Gastrocnemius medialis (tissue), 4 donors: Measurements from ENCODE around the gene DSCAML1. TPM values are rescaled to one million over a fixed set of nuclear protein-coding genes. Genes with fewer than 3 reads are reported as not detected.

ENCODE experiments used
- ATAC-seq, 2 donors: fragments of 150-250 bp; one replicate each; pipeline ENCODE4 v1.9.1; 2016
- DNase-seq, 2 donors: peaks; one replicate each; pipeline ENCODE4 v3.0.0-alpha.2; 2019
- H3K27ac ChIP-seq, 4 donors: fragments of 200-600 bp; sonication (generic); 1 replicate in 1 of 4; 2 replicates in 3 of 4; pipeline ENCODE4 v1.5.1; 2016 to 2018; ENCODE audit warnings: mild to moderate bottlenecking in 2 of 4, moderate library complexity in 1 of 4
- H3K27me3 ChIP-seq, 3 donors: fragments of 200-600 bp; sonication (generic) in 2 of 3; 1 replicate in 1 of 3; 2 replicates in 2 of 3; pipeline versions ENCODE4 v1.5.1 to v1.6.0; 2016 to 2019; ENCODE audit warnings: mild to moderate bottlenecking in 1 of 3, moderate library complexity in 1 of 3
- H3K36me3 ChIP-seq, 2 donors: fragments of 200-600 bp; sonication (generic) in 1 of 2; one replicate each; pipeline ENCODE4 v1.5.1; 2017 to 2018
- H3K4me1 ChIP-seq, 2 donors: fragments of 200-600 bp; sonication (generic) in 1 of 2; one replicate each; pipeline ENCODE4 v1.5.1; 2016 to 2017; ENCODE audit warnings: mild to moderate bottlenecking in 2 of 2
- H3K4me3 ChIP-seq, 4 donors: fragments of 200-600 bp; sonication (generic) in 3 of 4; 1 replicate in 1 of 4; 2 replicates in 3 of 4; pipeline ENCODE4 v1.5.1; 2016 to 2019; ENCODE audit warnings: mild to moderate bottlenecking in 2 of 4
- H3K9me3 ChIP-seq, 3 donors: fragments of 200-600 bp; sonication (generic) in 2 of 3; 1 replicate in 1 of 3; 2 replicates in 2 of 3; pipeline ENCODE4 v1.5.1; 2016 to 2019
- POLR2A ChIP-seq, 2 donors: fragments of 450-650 bp; IDR thresholded peaks; one replicate each; pipeline ENCODE4 v1.6.1; 2017; ENCODE audit warnings: antibody characterized with exemption in 2 of 2, mild to moderate bottlenecking in 2 of 2, moderate library complexity in 2 of 2
- in situ Hi-C, 4 donors: fragments of 200-750 bp; cut with MboI; loops; one replicate each; pipeline versions ENCODE4 v1.15.0 to v1.8.0; 2017; ENCODE audit warnings: low sequenced_read_pairs in 4 of 4
- intact Hi-C: fragments of 100-400 bp; cut with DNase I; formaldehyde crosslinking; loops from one replicate; pipeline ENCODE4 v1.15.1; 2023; ENCODE audit warnings: low total_unique reads
- total RNA-seq, 4 donors: library from RNA; depleted of rRNA; stranded (reverse); fragments of >200 nt; gene quantifications; one replicate each; pipeline versions ENCODE4 v1.1.0 to v1.2.3, GENCODE V29; 2016
- TF ChIP-seq, protein P1 (sequence below), 5 experiments: fragments of 450-650 bp in 3 of 5; fragments of 200-600 bp in 2 of 5; sonication (generic) in 2 of 5; IDR thresholded peaks in 4 of 5; conservative IDR thresholded peaks in 1 of 5; 1 replicate in 4 of 5; 2 replicates in 1 of 5; pipeline ENCODE4 v1.5.1; 2016 to 2019; ENCODE audit warnings: antibody characterized with exemption in 5 of 5, mild to moderate bottlenecking in 3 of 5, moderate library complexity in 3 of 5

The DSCAML1 gene
- total RNA-seq, 4 donors from 2014 or later: 0.05 to 0.15 (median 0.07) TPM

- H3K36me3 ChIP-seq: no peaks in the 10 kb centered on the region
- intact Hi-C loops (no loop called here), in situ Hi-C loops (no loop called here)
- H3K27ac ChIP-seq: no peak overlapping the region
- no peaks in the 10 kb centered on the region for H3K9me3 ChIP-seq
- TF ChIP-seq POLR2A (IDR thresholded peaks at IDR 0.05): no peak
- TF ChIP-seq, protein P1, sequence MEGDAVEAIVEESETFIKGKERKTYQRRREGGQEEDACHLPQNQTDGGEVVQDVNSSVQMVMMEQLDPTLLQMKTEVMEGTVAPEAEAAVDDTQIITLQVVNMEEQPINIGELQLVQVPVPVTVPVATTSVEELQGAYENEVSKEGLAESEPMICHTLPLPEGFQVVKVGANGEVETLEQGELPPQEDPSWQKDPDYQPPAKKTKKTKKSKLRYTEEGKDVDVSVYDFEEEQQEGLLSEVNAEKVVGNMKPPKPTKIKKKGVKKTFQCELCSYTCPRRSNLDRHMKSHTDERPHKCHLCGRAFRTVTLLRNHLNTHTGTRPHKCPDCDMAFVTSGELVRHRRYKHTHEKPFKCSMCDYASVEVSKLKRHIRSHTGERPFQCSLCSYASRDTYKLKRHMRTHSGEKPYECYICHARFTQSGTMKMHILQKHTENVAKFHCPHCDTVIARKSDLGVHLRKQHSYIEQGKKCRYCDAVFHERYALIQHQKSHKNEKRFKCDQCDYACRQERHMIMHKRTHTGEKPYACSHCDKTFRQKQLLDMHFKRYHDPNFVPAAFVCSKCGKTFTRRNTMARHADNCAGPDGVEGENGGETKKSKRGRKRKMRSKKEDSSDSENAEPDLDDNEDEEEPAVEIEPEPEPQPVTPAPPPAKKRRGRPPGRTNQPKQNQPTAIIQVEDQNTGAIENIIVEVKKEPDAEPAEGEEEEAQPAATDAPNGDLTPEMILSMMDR (IDR thresholded peaks at IDR 0.05 in 4 of 5, conservative IDR thresholded peaks at IDR 0.05 in 1 of 5): no peak
- no peaks in the 10 kb centered on the region for H3K4me1 ChIP-seq
- ATAC-seq: no peak
- DNase-seq: no peak
- H3K27me3 ChIP-seq: no peaks in the 10 kb centered on the region
- no peak overlapping the region for H3K4me3 ChIP-seq
These were observed 65.2 kb downstream of the DSCAML1 start for GRCh38 chr11:117731722-117732290.

- DNase-seq: no peak
- no peaks in the 10 kb centered on the region for H3K9me3 ChIP-seq
- no peaks in the 10 kb centered on the region for H3K36me3 ChIP-seq
- no peaks in the 10 kb centered on the region for H3K27me3 ChIP-seq
- H3K4me3 ChIP-seq: no peak overlapping the region
- no peak overlapping the region for H3K27ac ChIP-seq
- TF ChIP-seq POLR2A (IDR thresholded peaks at IDR 0.05): no peak
- TF ChIP-seq, protein P1 (IDR thresholded peaks at IDR 0.05 in 4 of 5, conservative IDR thresholded peaks at IDR 0.05 in 1 of 5): no peak
- intact Hi-C loops (no loop called here), in situ Hi-C loops (no loop called here)
- ATAC-seq: no peak
- no peaks in the 10 kb centered on the region for H3K4me1 ChIP-seq
These were observed 66.7 kb downstream of the DSCAML1 start for GRCh38 chr11:117730208-117730800.

DNA sequence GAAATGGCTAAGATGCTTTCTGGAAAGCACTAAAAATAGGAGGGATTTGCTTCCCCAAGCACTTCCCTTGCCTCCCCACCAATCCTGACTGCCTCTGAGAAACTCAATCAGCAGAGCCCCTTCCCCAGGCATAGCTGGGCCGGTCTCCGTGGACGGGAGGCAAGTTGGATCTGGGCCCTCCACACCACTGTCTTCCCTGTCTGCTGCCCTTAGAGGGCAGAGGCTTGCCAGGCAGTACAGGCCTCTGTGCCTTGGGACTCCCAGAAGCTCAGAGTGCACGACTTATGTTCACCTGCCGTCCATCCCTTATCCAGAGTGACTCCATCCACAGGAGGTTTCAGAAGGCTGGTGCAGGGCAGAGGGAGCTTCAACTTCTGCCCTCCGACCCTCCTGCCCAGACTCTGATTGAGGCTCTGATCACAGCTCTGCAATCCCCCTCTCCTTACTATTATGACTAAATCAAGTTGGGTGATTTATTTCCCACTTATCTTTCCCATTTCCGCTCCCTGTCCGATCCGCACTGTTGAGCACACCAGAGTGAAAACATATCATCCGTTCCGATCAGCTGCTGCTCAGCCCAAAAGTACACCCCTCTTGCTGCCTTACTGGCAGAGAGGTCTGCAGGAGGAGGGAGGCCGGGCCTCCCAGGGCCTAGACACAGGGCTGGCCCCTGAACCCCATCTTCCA, 71.8 kb downstream of the DSCAML1 start:
- intact Hi-C loops: no loop called here
- no peaks in the 10 kb centered on the region for H3K9me3 ChIP-seq
- H3K4me1 ChIP-seq: no peaks in the 10 kb centered on the region
- no peak overlapping the region for H3K4me3 ChIP-seq
- H3K27me3 ChIP-seq: no peaks in the 10 kb centered on the region
- DNase-seq: no peak
- TF ChIP-seq, protein P1 (IDR thresholded peaks at IDR 0.05 in 4 of 5, conservative IDR thresholded peaks at IDR 0.05 in 1 of 5): no peak
- TF ChIP-seq POLR2A (IDR thresholded peaks at IDR 0.05): no peak
- H3K27ac ChIP-seq: no peak overlapping the region
- in situ Hi-C loops: no loop called here
- no peak for ATAC-seq
- H3K36me3 ChIP-seq: no peaks in the 10 kb centered on the region

- Histone ChIP-seq H3K4me3 (no peak overlapping the region), H3K4me1 (no peaks in the 10 kb centered on the region), H3K27ac (no peak overlapping the region), H3K36me3 (no peaks in the 10 kb centered on the region), H3K9me3 (no peaks in the 10 kb centered on the region), H3K27me3 (no peaks in the 10 kb centered on the region)
- ATAC-seq: no peak
- no peak for DNase-seq
- intact Hi-C loops: no loop called here
- in situ Hi-C loops: no loop called here
- TF ChIP-seq, protein P1 (IDR thresholded peaks at IDR 0.05 in 4 of 5, conservative IDR thresholded peaks at IDR 0.05 in 1 of 5): no peak
- TF ChIP-seq POLR2A (IDR thresholded peaks at IDR 0.05): no peak
These were observed 72.4 kb downstream of the DSCAML1 start for GRCh38 chr11:117724621-117725020.
